Measurements from ENCODE around the gene CCDC34.

- TF ChIP-seq CTCF (IDR thresholded peaks at IDR 0.05): no peak
- TF ChIP-seq POLR2A (IDR thresholded peaks at IDR 0.05): no peak
- TF ChIP-seq POLR2AphosphoS5 (IDR thresholded peaks at IDR 0.05): no peak
- TF ChIP-seq EP300 (IDR thresholded peaks at IDR 0.05): no peak
Measured at GRCh38 chr11:27358296-27358695, 4.7 kb downstream of the CCDC34 start.

Data from stomach (tissue), 4 donors.